Measurements from ENCODE around the gene SHOC2.
A peak's percentile ranks its signal among the peaks of the same experiment; 100 is the strongest.

The SHOC2 gene

DNA sequence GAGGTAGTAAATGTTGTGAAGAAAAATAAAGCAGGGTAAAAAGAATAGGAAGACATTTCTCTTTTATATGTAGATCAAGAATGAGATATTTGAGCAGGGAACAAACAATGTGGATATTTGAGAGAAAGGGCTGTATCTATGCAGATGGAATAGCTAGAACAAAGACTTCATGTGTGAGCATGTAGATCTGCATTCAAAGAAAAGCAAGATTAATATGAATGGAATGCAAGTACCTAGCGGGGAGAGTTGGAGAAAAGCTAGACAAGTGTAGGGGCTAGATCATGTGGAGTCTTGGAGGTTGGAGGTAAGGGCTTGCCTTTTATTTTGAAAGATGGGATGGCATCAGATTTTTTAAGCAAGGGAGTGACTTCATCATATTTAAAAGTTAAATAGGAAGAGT lies 27.1 kb downstream of the SHOC2 start:
- no peak for DNase-seq (ENCODE audit: low read depth)

GRCh38 chr10:110947061-110947595 lies 27.7 kb downstream of the SHOC2 start:
- peak; percentile 31 for DNase-seq (ENCODE audit: low read depth)

GRCh38 chr10:110951381-110951780 lies 32.0 kb downstream of the SHOC2 start:
- no peak for DNase-seq (ENCODE audit: low read depth)

GRCh38 chr10:110957606-110958005 lies 38.2 kb downstream of the SHOC2 start:
- DNase-seq (ENCODE audit: low read depth), result no peak

DNA sequence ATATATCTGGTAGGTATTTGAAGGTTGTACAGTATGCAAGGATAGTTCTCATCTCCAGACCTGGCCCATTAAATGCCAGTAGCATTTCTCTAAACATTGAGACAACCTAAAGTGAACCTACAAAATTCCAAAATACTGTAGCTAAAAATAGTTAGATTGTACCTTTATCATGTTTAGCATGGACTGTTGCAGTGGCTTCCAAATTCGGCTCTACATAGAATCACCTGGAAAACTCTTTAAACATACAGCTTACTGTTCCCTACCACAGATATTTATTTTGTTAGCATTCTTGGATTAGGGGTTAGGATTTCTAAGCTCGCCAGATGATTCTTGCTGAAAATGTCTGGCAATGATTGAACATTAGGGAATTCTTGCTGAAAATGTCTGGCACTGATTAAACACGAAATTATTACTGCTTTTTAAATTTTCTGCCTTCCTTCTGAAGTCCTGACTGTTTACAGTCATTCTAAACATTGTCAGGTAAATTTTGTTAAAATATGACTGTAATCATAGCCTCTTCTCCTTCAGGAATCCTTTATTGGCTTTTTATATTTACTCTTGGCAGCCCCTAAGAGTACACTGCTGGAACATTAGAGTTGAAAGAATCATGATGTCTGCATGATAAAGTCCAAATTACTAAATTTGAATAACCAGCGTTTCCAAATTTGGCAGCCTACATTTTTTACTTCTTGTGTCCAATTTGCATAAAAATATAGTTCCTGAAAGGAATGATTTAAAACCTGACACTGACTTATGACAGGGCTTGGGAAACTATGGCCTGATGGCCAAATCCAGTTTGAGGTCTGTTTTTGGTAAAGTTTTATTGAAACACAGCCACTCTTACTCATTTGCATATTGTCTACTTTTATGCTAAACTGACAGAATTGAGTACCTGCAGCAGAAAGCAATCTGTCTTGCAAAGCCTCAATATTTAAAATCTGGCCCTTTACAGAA lies 40.3 kb downstream of the SHOC2 start:
- DNase-seq (ENCODE audit: low read depth), result peak; percentile 35

DNA sequence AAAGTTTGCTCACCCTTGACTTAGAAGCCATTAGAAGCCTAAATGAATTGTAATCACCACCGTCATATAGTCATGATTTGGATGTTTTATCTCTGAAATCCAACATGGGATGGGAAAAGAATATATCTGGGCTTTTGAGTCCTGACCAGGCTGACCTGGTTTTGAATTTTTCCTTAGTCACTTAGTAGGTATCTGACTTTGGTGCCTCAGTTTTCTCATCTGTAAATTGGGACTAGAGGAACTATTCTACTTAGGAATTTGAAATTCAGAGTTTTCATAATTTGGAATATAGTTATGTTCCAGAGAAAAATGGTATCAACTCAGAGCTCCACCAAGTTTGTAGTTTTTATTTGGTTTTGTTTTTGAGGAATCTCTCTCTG lies 40.9 kb downstream of the SHOC2 start:
- DNase-seq (ENCODE audit: low read depth), result no peak

DNA sequence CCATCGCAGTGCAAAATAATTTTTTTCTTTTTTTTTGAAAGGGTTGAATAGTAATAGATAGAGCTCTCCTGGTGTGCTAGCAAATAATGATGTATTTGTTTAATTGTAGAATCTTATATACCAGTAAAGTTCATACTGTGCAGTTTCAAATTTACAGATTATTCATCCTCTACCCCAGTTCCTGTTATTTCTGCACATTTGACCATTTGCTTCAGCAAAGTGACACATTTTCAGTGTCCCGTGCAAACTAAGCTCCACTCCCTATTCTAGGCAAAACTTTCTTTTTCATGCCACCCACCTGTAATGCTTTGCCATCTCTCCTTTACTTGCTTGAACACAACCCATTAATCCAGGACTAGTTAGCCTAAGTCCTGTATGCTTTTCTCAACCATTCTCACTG lies 43.0 kb downstream of the SHOC2 start:
- DNase-seq (ENCODE audit: low read depth), result no peak

GRCh38 chr10:110963162-110963561 lies 43.8 kb downstream of the SHOC2 start:
- no peak for DNase-seq (ENCODE audit: low read depth)

DNA sequence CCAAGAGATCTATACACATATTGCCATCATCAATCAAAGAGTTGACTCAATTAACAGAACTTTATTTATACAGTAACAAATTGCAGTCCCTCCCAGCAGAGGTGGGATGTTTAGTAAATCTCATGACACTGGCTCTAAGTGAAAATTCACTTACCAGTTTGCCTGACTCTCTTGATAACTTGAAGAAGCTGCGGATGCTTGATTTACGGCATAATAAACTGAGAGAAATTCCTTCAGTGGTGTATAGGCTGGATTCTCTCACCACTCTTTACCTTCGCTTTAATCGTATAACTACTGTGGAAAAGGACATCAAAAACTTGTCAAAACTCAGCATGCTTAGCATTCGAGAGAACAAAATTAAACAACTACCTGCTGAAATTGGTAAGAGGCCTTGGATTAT lies 45.3 kb downstream of the SHOC2 start:
- DNase-seq (ENCODE audit: low read depth), result no peak

DNA sequence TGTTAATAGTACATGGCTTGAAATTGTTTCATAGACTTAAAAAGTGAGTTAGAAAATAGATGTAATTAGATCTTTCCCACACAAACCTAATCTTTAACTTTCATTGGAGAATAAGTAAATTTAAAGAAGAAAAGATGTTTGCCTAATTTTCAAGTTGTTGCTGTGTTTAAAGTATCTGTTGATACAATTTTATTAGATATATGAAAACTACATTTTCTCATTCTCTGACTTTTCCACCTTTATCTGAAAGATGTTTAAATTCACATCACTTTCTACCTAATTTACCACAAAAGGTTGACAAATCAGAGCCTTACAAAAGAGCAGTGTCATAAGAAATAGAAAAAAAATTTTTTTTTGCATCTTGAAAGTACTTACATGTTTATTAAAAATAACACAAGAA lies 45.8 kb downstream of the SHOC2 start:
- DNase-seq (ENCODE audit: low read depth), result no peak

GRCh38 chr10:110966146-110966545 lies 46.7 kb downstream of the SHOC2 start:
- DNase-seq (ENCODE audit: low read depth), result no peak

DNA sequence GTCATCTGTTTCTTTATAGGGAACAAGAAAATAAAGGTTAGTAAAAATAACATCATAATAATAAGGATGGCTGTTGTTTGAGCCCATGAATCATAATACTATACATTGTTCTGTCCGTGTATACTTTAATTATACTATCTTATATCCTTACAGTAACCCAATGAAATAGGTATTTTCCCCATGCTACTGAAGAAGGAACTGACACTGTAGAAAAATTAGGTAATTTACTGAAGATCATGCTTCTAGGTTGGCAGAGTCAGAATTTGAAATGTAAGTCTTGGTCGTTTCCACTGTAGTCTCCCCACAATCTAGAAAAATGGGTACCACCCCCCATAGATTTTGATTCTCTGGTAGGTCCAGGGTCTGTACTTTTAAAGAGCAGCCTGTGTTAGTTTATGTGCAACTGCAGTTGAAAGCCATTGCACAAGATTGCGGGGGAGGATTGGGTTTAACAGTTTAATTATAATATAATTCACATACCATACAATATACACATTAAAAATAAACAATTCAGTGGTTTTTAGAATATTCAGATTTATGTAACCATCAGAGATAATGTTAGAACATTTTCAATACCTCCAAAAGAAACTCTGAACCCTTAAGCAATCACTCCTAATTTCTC lies 47.7 kb downstream of the SHOC2 start:
- peak; percentile 48 for DNase-seq (ENCODE audit: low read depth)

DNA sequence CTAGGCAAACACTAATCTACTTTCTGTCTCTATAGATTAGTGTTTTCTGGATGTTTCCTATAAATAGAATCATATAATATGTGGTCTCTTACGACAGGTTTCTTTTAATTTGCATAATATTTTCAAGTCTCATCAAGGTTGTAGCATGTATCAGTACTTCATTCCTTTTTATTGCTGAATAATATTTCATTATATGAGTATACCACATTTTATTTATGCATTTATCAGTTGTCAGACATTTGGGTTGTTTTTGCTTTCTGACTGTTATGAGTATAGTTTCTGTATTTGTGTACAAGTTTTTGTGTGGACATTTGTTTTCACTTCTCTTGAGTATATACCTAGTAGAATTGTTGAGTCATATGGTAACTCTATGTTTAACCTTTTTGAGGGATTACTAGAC lies 48.2 kb downstream of the SHOC2 start:
- DNase-seq (ENCODE audit: low read depth), result no peak

GRCh38 chr10:110969183-110969582 lies 49.8 kb downstream of the SHOC2 start:
- no peak for DNase-seq (ENCODE audit: low read depth)

DNA sequence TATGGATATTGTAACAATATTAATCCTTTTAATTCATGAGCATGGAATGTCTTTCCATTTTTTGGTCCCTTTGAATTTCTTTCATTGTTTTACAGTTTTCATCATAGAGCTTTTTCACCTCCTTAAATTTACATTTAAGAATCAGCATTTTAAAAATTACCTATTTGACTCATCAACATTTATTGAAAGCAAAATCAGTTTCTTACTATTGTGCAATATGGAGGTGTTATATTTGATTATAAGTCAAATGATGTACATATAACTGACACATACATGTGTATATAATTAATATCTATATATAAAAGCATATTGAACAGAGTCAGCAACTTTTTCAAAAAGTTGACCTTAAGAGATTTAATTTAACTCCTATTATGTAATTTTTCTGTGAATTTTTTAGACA lies 52.2 kb downstream of the SHOC2 start:
- no peak for DNase-seq (ENCODE audit: low read depth)

GRCh38 chr10:110972231-110973134 lies 53.1 kb downstream of the SHOC2 start:
- no peak for DNase-seq (ENCODE audit: low read depth)

DNA sequence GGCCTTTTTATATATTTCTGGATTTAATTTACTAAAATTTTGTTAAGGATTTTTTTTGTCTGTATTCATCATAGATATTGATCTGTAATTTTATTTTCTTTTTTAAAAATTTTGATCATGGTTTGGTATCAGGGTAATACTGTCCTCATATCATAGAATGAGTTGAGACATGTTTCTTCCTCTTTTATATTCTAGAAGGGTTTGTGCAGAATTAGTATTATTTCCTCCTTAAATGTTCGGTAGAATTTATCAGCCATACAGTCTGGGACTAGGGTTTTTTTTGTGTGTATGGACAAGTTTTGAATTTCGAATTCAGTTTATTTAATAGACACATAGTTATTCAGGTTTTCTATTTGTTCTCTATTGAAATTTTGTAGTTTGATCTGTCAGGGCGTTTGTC lies 54.0 kb downstream of the SHOC2 start:
- DNase-seq (ENCODE audit: low read depth), result no peak

DNA sequence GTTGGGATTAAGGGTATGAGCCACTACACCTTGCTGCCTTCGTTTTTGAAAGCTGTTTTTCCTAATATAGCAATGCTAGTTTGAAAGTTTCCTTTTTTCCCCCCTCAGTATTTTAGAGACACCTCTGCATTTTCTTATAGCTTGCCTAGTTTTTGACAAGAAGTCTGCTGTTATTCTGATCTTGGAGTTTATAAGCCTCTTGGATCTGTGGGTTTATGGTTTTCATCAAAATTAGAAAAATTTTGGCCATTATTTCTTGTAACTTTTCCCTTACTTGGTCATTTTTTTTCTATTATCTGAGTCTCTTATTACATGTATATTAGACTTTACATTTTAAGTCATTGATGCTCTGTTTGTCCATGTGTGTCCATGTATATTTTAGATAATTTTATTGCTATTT lies 57.2 kb downstream of the SHOC2 start:
- no peak for DNase-seq (ENCODE audit: low read depth)

- DNase-seq (ENCODE audit: low read depth), result peak; percentile 88
Measured at GRCh38 chr10:110977662-110978061, 58.3 kb downstream of the SHOC2 start.

DNA sequence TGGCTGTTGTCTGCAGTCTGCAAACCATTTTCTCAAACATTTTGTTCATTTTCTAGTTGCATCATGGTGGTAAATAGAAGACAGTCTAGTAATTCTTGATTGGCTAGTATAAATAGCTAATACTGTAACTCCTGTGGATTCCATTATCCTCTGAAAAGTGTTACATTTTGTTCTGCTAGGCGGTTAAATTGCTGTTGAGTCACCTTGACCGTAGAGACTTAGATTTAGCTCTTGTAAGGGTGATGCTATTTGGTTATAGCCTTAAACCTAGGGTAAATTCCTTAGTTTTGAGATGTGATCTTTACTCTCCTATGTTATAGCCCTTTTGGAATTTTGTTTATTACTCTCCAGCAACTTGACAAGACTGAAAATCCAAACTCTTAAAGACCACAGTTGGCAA lies 58.8 kb downstream of the SHOC2 start:
- DNase-seq (ENCODE audit: low read depth), result peak; percentile 62

DNA sequence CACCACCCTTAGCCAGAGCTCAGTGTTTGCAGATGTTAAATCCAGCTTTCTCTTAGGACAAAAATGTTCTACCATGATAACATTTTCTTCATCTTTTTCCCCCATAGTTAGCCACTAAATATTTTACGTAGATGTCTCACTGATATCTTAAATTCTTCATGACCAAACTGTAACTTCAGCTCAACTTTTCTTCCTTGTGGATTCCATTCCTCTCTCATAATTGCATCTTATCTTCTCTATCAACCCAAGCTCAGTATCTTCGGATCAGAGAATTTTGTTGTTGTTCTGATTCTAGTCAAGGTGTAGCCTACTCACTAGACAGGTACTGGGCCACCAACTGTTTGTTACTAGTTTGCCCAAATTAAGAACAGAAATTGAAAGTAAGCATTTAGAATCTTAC lies 60.2 kb downstream of the SHOC2 start:
- peak; percentile 41 for DNase-seq (ENCODE audit: low read depth)

- DNase-seq (ENCODE audit: low read depth), result no peak
Measured at GRCh38 chr10:110980807-110981206, 61.4 kb downstream of the SHOC2 start.
